H9 (cell line): ENCODE results near the gene USP8. TPM values are rescaled to one million over a fixed set of nuclear protein-coding genes. Genes with fewer than 3 reads are reported as not detected.

ENCODE experiments used
- DNase-seq: peaks from one replicate; pipeline ENCODE4 v3.0.0-alpha.2; 2017
- H2AFZ ChIP-seq: one replicate; pipeline ENCODE4 v1.6.1; 2013; ENCODE audit warnings: mild to moderate bottlenecking, low read length, control low read depth, moderate library complexity
- H2AK5ac ChIP-seq: 2 replicates; pipeline ENCODE4 v1.6.1; 2013; ENCODE audit warnings: low read length, control low read depth, mixed read lengths; ENCODE audit not compliant: insufficient read length
- H2BK120ac ChIP-seq: one replicate; pipeline ENCODE4 v1.6.1; 2013; ENCODE audit warnings: low read depth, mild to moderate bottlenecking, low read length, control low read depth, inconsistent platforms; ENCODE audit not compliant: poor library complexity, severe bottlenecking
- H2BK12ac ChIP-seq: 2 replicates; pipeline ENCODE4 v1.6.1; 2013; ENCODE audit warnings: low read length, control low read depth, mixed read lengths, low read depth; ENCODE audit not compliant: insufficient read length
- H2BK15ac ChIP-seq: 2 replicates; pipeline ENCODE4 v1.6.1; 2013; ENCODE audit warnings: low read depth, low read length, control low read depth
- H2BK20ac ChIP-seq: one replicate; pipeline ENCODE4 v1.6.1; 2013; ENCODE audit warnings: low read depth, mild to moderate bottlenecking, low read length, control low read depth, inconsistent platforms; ENCODE audit not compliant: poor library complexity, severe bottlenecking
- H2BK5ac ChIP-seq: 2 replicates; pipeline ENCODE4 v1.6.1; 2013; ENCODE audit warnings: low read length, control low read depth, mixed read lengths; ENCODE audit not compliant: insufficient read length
- H3K14ac ChIP-seq: 2 replicates; pipeline ENCODE4 v1.6.1; 2013; ENCODE audit warnings: low read length, control low read depth; ENCODE audit not compliant: insufficient read depth
- H3K18ac ChIP-seq: 2 replicates; pipeline ENCODE4 v1.6.1; 2013; ENCODE audit warnings: low read depth, mild to moderate bottlenecking, mixed read lengths, low read length, control low read depth; ENCODE audit not compliant: insufficient read length
- H3K23ac ChIP-seq: 2 replicates; pipeline ENCODE4 v1.6.1; 2013; ENCODE audit warnings: low read length, control low read depth, mixed read lengths, low read depth; ENCODE audit not compliant: insufficient read length
- H3K23me2 ChIP-seq: 2 replicates; pipeline ENCODE4 v1.6.1; 2013; ENCODE audit warnings: low read depth, mild to moderate bottlenecking, mixed read lengths, low read length, control low read depth; ENCODE audit not compliant: insufficient read length, poor library complexity, severe bottlenecking
- H3K27ac ChIP-seq: 2 replicates; pipeline ENCODE4 v1.5.1; 2013; ENCODE audit warnings: low read length, control low read depth, mixed read lengths, low read depth; ENCODE audit not compliant: insufficient read length
- H3K27me3 ChIP-seq: 2 replicates; pipeline ENCODE4 v1.6.1; 2013; ENCODE audit warnings: low read length, control low read depth, inconsistent platforms; ENCODE audit not compliant: insufficient read depth
- H3K4ac ChIP-seq: 2 replicates; pipeline ENCODE4 v1.6.1; 2013; ENCODE audit warnings: low read depth, mild to moderate bottlenecking, control low read depth, inconsistent platforms, low read length, moderate library complexity
- H3K4me1 ChIP-seq: 2 replicates; pipeline ENCODE4 v1.6.1; 2013; ENCODE audit warnings: low read length, control low read depth, inconsistent platforms; ENCODE audit not compliant: insufficient read depth
- H3K4me2 ChIP-seq: 2 replicates; pipeline ENCODE4 v1.6.1; 2013; ENCODE audit warnings: low read length, control low read depth, mixed read lengths; ENCODE audit not compliant: insufficient read length, insufficient read depth
- H3K56ac ChIP-seq: 2 replicates; pipeline ENCODE4 v1.6.1; 2013; ENCODE audit warnings: low read depth, mild to moderate bottlenecking, mixed read lengths, low read length, control low read depth; ENCODE audit not compliant: insufficient read length
- H3K79me1 ChIP-seq: 2 replicates; pipeline ENCODE4 v1.6.1; 2013; ENCODE audit warnings: low read depth, mild to moderate bottlenecking, moderate library complexity, low read length, control low read depth, inconsistent platforms; ENCODE audit not compliant: insufficient read depth, poor library complexity, severe bottlenecking
- H3K79me2 ChIP-seq: 2 replicates; pipeline ENCODE4 v1.6.1; 2013; ENCODE audit warnings: low read length, control low read depth, inconsistent platforms; ENCODE audit not compliant: insufficient read depth
- H3K9ac ChIP-seq: 2 replicates; pipeline ENCODE4 v1.6.1; 2013; ENCODE audit warnings: low read length, control low read depth, mixed read lengths; ENCODE audit not compliant: insufficient read length; ENCODE audit errors: extremely low read depth
- H3K9me3 ChIP-seq: one replicate; pipeline ENCODE4 v1.6.1; 2013; ENCODE audit warnings: low read depth, low read length, inconsistent platforms; ENCODE audit not compliant: control insufficient read depth
- H3T11ph ChIP-seq: one replicate; pipeline ENCODE4 v1.6.1; 2013; ENCODE audit warnings: mild to moderate bottlenecking, low read length, control low read depth, inconsistent platforms
- H4K20me1 ChIP-seq: one replicate; pipeline ENCODE4 v1.6.1; 2013; ENCODE audit not compliant: control insufficient read depth, insufficient read length, insufficient read depth
- H4K5ac ChIP-seq: 2 replicates; pipeline ENCODE4 v1.6.1; 2013; ENCODE audit warnings: low read depth, mild to moderate bottlenecking, mixed read lengths, low read length, control low read depth; ENCODE audit not compliant: insufficient read length
- H4K8ac ChIP-seq: replicated peaks from 2 replicates; pipeline ENCODE4 v1.6.1; 2013; ENCODE audit warnings: low read length, control low read depth, mixed read lengths, low read depth; ENCODE audit not compliant: insufficient read length
- H4K91ac ChIP-seq: 2 replicates; pipeline ENCODE4 v1.6.1; 2013; ENCODE audit warnings: low read depth, mild to moderate bottlenecking, moderate library complexity, mixed read lengths, low read length, control low read depth; ENCODE audit not compliant: insufficient read length
- H3K27ac Mint-ChIP-seq, 3 experiments: 2 replicates in 2 of 3; 3 replicates in 1 of 3; pipeline ENCODE4 v1.8.0; 2020 to 2021; ENCODE audit warnings: mixed read lengths in 3 of 3, mild to moderate bottlenecking in 1 of 3, moderate library complexity in 1 of 3
- H3K27me3 Mint-ChIP-seq: 2 replicates; pipeline ENCODE4 v1.8.0; 2021; ENCODE audit warnings: low read depth, mild to moderate bottlenecking, moderate library complexity, mixed read lengths
- H3K36me3 Mint-ChIP-seq, 3 experiments: 2 replicates in 2 of 3; 3 replicates in 1 of 3; pipeline ENCODE4 v1.8.0; 2020 to 2021; ENCODE audit warnings: low read depth in 3 of 3, mixed read lengths in 3 of 3; ENCODE audit not compliant: insufficient read depth in 1 of 3
- H3K4me1 Mint-ChIP-seq, 2 experiments: 2 replicates each; pipeline ENCODE4 v1.8.0; 2020; ENCODE audit warnings: mixed read lengths in 2 of 2
- H3K4me3 Mint-ChIP-seq, 2 experiments: 2 replicates in 1 of 2; 3 replicates in 1 of 2; pipeline ENCODE4 v1.8.0; 2020 to 2021; ENCODE audit warnings: mild to moderate bottlenecking in 2 of 2, mixed read lengths in 2 of 2, moderate library complexity in 1 of 2
- H3K9me3 Mint-ChIP-seq, 2 experiments: 2 replicates in 1 of 2; 3 replicates in 1 of 2; pipeline ENCODE4 v1.8.0; 2020; ENCODE audit warnings: mild to moderate bottlenecking in 2 of 2, mixed read lengths in 2 of 2, moderate library complexity in 1 of 2
- WGBS: extraction: QIAGEN DNeasy Blood & Tissue Kit; methylation state at CpG from one replicate; pipeline ENCODE4 v1.1.7; 2013; ENCODE audit warnings: missing lambda C conversion rate, low lambda C conversion rate, mixed read lengths; ENCODE audit not compliant: insufficient read length; ENCODE audit errors: extremely low coverage; 5-methylcytosine and 5-hydroxymethylcytosine counted together
- total RNA-seq: library from RNA; stranded (reverse); gene quantifications from 2 replicates; pipeline ENCODE4 v1.2.1, GENCODE V29; 2021
- TF ChIP-seq, protein P1 (sequence below): fragments of 200-600 bp; sonication (generic); conservative IDR thresholded peaks from 3 replicates; pipeline ENCODE4 v1.8.0; 2021; ENCODE audit warnings: antibody characterized with exemption, mild to moderate bottlenecking

The USP8 gene
- total RNA-seq, 1 experiment from 2014 or later, result 67.1 TPM

GRCh38 chr15:50476143-50476542 is 51.9 kb downstream of the USP8 start:
- no peak for DNase-seq
- Histone ChIP-seq H2BK120ac (no peak overlapping the region), H4K20me1 (no peaks in the 10 kb centered on the region), H2BK15ac (no peak overlapping the region), H3K27me3 (no peaks in the 10 kb centered on the region), H2BK20ac (no peak overlapping the region), H3K23ac (no peak overlapping the region), H3K79me2 (no peaks in the 10 kb centered on the region), H2BK5ac (no peak overlapping the region), H4K91ac (no peak overlapping the region), H3K4me2 (no peak overlapping the region), H3K9ac (no peak overlapping the region), H3K4ac (no peak overlapping the region), H3K9me3 (no peaks in the 10 kb centered on the region), H3K4me1 (no peaks in the 10 kb centered on the region), H3K23me2 (no peaks in the 10 kb centered on the region), H3K14ac (no peak overlapping the region), H2AK5ac (no peak overlapping the region), H3T11ph (no peak overlapping the region), H2BK12ac (no peak overlapping the region), H2AFZ (no peak overlapping the region), H4K8ac (no peak overlapping the region), H3K79me1 (no peaks in the 10 kb centered on the region), H3K27ac (no peak overlapping the region), H3K18ac (no peak overlapping the region), H4K5ac (no peak overlapping the region), H3K56ac (no peak overlapping the region)
- Mint-ChIP-seq H3K4me3 (no peak overlapping the region), H3K9me3 (no peaks in the 10 kb centered on the region), H3K36me3 (peaks cover 7 to 47% (median 38%) of the 10 kb centered on the region in 3 experiments; a peak in 6 of 7 replicates), H3K27me3 (no peaks in the 10 kb centered on the region), H3K4me1 (no peaks in the 10 kb centered on the region), H3K27ac (no peak overlapping the region)
- TF ChIP-seq, protein P1, sequence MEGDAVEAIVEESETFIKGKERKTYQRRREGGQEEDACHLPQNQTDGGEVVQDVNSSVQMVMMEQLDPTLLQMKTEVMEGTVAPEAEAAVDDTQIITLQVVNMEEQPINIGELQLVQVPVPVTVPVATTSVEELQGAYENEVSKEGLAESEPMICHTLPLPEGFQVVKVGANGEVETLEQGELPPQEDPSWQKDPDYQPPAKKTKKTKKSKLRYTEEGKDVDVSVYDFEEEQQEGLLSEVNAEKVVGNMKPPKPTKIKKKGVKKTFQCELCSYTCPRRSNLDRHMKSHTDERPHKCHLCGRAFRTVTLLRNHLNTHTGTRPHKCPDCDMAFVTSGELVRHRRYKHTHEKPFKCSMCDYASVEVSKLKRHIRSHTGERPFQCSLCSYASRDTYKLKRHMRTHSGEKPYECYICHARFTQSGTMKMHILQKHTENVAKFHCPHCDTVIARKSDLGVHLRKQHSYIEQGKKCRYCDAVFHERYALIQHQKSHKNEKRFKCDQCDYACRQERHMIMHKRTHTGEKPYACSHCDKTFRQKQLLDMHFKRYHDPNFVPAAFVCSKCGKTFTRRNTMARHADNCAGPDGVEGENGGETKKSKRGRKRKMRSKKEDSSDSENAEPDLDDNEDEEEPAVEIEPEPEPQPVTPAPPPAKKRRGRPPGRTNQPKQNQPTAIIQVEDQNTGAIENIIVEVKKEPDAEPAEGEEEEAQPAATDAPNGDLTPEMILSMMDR, result no peak
- no CpG with 5 or more reads among the region's 12 CpGs for WGBS
